GM12878 (cell line): Measurements from ENCODE around the gene OVOL3. TPM values are rescaled to one million over a fixed set of nuclear protein-coding genes. Genes with fewer than 3 reads are reported as not detected.

ENCODE experiments used
- ATAC-seq: fragments of 200-7000 bp; cut with Tn5 transposase; 3 replicates; pipeline ENCODE4 v1.9.1; 2020; ENCODE audit warnings: mild to moderate bottlenecking, moderate library complexity
- BruUV-seq: library from RNA; stranded (reverse); fragments of 400-500 nt; replicated peaks from 2 replicates; lab custom pipeline; 2021; lab: Mats Ljungman, UMichigan
- CTCF ChIA-PET: fragments of 300-600 bp; sonication (Branson Sonifier 250); formaldehyde crosslinking; extraction: SDS; loops from one replicate; lab custom pipeline; 2021; ENCODE audit warnings: inconsistent platforms; lab: Yijun Ruan, JAX
- POLR2A ChIA-PET: fragments of 350-600 bp; formaldehyde crosslinking; extraction: SDS; loops from one replicate; lab custom pipeline; 2021; ENCODE audit warnings: inconsistent platforms; lab: Charles Lee
- RAD21 ChIA-PET: fragments of 300-600 bp; sonication (Branson Sonifier 250); formaldehyde crosslinking; loops from one replicate; lab custom pipeline; 2023; ENCODE audit warnings: antibody characterized with exemption; ENCODE audit not compliant: unreplicated experiment; lab: Charles Lee
- SMC1A ChIA-PET: fragments of 300-600 bp; sonication (Branson Sonifier 250); formaldehyde crosslinking; loops from one replicate; lab custom pipeline; 2023; ENCODE audit not compliant: unreplicated experiment, uncharacterized antibody; lab: Charles Lee
- DNase-seq: peaks from one replicate; pipeline ENCODE4 v3.0.0-alpha.2; 2011; ENCODE audit warnings: low read depth, low spot score
- FAIRE-seq: peaks from 3 replicates; lab custom pipeline; 2011; peaks lifted over from hg19 to GRCh38; lab: Jason Lieb, UNC
- H2AFZ ChIP-seq: 2 replicates; pipeline ENCODE4 v1.6.0; 2011; ENCODE audit warnings: low read depth, low read length, control low read depth; ENCODE audit not compliant: control insufficient read depth
- H3K27ac ChIP-seq: 2 replicates; pipeline ENCODE4 v1.5.1; 2011; ENCODE audit warnings: control low read depth; ENCODE audit not compliant: control insufficient read depth, insufficient read depth
- H3K27me3 ChIP-seq, 2 experiments: replicated peaks in 1 of 2; 2 replicates each; pipeline versions ENCODE4 v1.6.0 to v1.6.1; 2011; ENCODE audit warnings: low read length in 1 of 2; ENCODE audit not compliant: control insufficient read depth in 2 of 2, insufficient read depth in 2 of 2
- H3K36me3 ChIP-seq, 2 experiments: 2 replicates each; pipeline ENCODE4 v1.5.1; 2011; ENCODE audit warnings: low read length in 1 of 2; ENCODE audit not compliant: control insufficient read depth in 2 of 2, insufficient read depth in 2 of 2
- H3K4me1 ChIP-seq: 2 replicates; pipeline ENCODE4 v1.6.1; 2011; ENCODE audit warnings: mild to moderate bottlenecking, low read length, moderate library complexity, mixed read lengths; ENCODE audit not compliant: control insufficient read depth, insufficient read depth
- H3K4me2 ChIP-seq: 2 replicates; pipeline ENCODE4 v1.6.0; 2011; ENCODE audit warnings: control low read depth; ENCODE audit not compliant: control insufficient read depth, insufficient read depth
- H3K4me3 ChIP-seq: fragments of 200-600 bp; sonication (generic); 2 replicates; pipeline ENCODE4 v1.5.1; 2016
- H3K79me2 ChIP-seq: 2 replicates; pipeline ENCODE4 v1.6.0; 2011; ENCODE audit warnings: low read length; ENCODE audit not compliant: control insufficient read depth, insufficient read depth
- H3K9ac ChIP-seq: 2 replicates; pipeline ENCODE4 v1.8.0; 2011; ENCODE audit warnings: low read length, control low read depth, mixed read lengths; ENCODE audit not compliant: control insufficient read depth, insufficient read depth
- H3K9me3 ChIP-seq: replicated peaks from 3 replicates; pipeline ENCODE4 v1.5.1; 2011; ENCODE audit warnings: mild to moderate bottlenecking, low read length; ENCODE audit not compliant: control insufficient read depth, insufficient read depth
- H4K20me1 ChIP-seq: 2 replicates; pipeline ENCODE4 v1.6.0; 2011; ENCODE audit not compliant: control insufficient read depth, insufficient read depth
- KDM1A ChIP-seq: fragments of 200-600 bp; sonication (generic); IDR thresholded peaks from 2 replicates; pipeline ENCODE4 v1.6.1; 2016; ENCODE audit warnings: borderline replicate concordance
- MTA3 ChIP-seq: IDR thresholded peaks from 2 replicates; pipeline ENCODE4 v1.6.1; 2012; ENCODE audit warnings: low read length, inconsistent platforms, borderline replicate concordance
- MXI1 ChIP-seq: fragments of 150-350 bp; IDR thresholded peaks from 2 replicates; pipeline ENCODE4 v1.6.1; 2011; ENCODE audit warnings: low read depth, mild to moderate bottlenecking, inconsistent platforms, low read length, improper control_type of control experiment
- SIN3A ChIP-seq: IDR thresholded peaks from 2 replicates; pipeline ENCODE4 v1.6.1; 2012; ENCODE audit warnings: low read depth, low read length, improper control_type of control experiment
- SMAD5 ChIP-seq: IDR thresholded peaks from 2 replicates; pipeline ENCODE4 v1.6.1; 2016; ENCODE audit warnings: antibody characterized with exemption, low read depth
- SRF ChIP-seq, 2 experiments: IDR thresholded peaks; 2 replicates each; pipeline ENCODE4 v1.6.1; 2011; ENCODE audit warnings: low read depth in 2 of 2, low read length in 2 of 2, mild to moderate bottlenecking in 1 of 2, moderate library complexity in 1 of 2
- TAF1 ChIP-seq: IDR thresholded peaks from 2 replicates; pipeline ENCODE4 v1.6.1; 2011; ENCODE audit warnings: mild to moderate bottlenecking, low read depth, low read length, borderline replicate concordance
- ZNF207 ChIP-seq: fragments of 450-650 bp; IDR thresholded peaks from 2 replicates; pipeline ENCODE4 v1.6.1; 2014; ENCODE audit warnings: antibody characterized with exemption, mild to moderate bottlenecking, borderline replicate concordance
- WGBS: methylation state at CpG from one replicate; pipeline ENCODE4 v1.1.6; 2016; ENCODE audit warnings: low lambda C conversion rate; ENCODE audit not compliant: insufficient replicate concordance, insufficient coverage; ENCODE audit errors: missing lambda C conversion rate; 5-methylcytosine and 5-hydroxymethylcytosine counted together
- in situ Hi-C: fragments of 300-500 bp; cut with MboI; formaldehyde crosslinking; loops from 9 replicates; pipeline ENCODE4 v1.14.3; 2018; ENCODE audit warnings: mixed read lengths
- intact Hi-C: fragments of 100-400 bp; cut with micrococcal nuclease; formaldehyde crosslinking; loops from one replicate; pipeline ENCODE4 v1.14.2; 2022; ENCODE audit not compliant: unreplicated experiment
- polyA plus RNA-seq, 11 experiments: library from polyadenylated mRNA; depleted of rRNA in 4 of 11; unstranded in 6 of 11; stranded (reverse) in 5 of 11; fragments of >200 nt; fragmentation: Nextera tagmentation in 4 of 11; fragmentation: Illumina TruSeq in 1 of 11; extraction: Ambion mirVana in 4 of 11; extraction: Trizol in 1 of 11; gene quantifications; 1 replicate in 1 of 11; 2 replicates in 10 of 11; pipeline versions ENCODE4 v1.2.1 to v1.2.3, GENCODE V29; 2011 to 2016; ENCODE audit warnings: inconsistent platforms in 2 of 11, missing spikeins in 2 of 11, low read depth in 1 of 11
- total RNA-seq, 4 experiments: library from RNA; depleted of rRNA in 3 of 4; stranded (reverse); fragments of >200 nt in 3 of 4; fragmentation: Illumina TruSeq in 1 of 4; extraction: Trizol in 1 of 4; gene quantifications; 2 replicates each; pipeline versions ENCODE4 v1.2.1 to v1.2.3, GENCODE V29; 2013 to 2021
- TF ChIP-seq, protein P1 (sequence below): IDR thresholded peaks from 2 replicates; pipeline ENCODE4 v1.6.1; 2012; ENCODE audit warnings: low read depth, low read length, improper control_type of control experiment
- TF ChIP-seq, protein P2 (sequence below): fragments of 450-650 bp; IDR thresholded peaks from 2 replicates; pipeline ENCODE4 v1.6.1; 2016; ENCODE audit warnings: mild to moderate bottlenecking, moderate library complexity, borderline replicate concordance
- TF ChIP-seq, protein P3 (sequence below): fragments of 450-650 bp; IDR thresholded peaks from 2 replicates; pipeline ENCODE4 v1.6.1; 2017; ENCODE audit warnings: mild to moderate bottlenecking, low read depth, inconsistent platforms; ENCODE audit not compliant: poor library complexity, severe bottlenecking
- TF ChIP-seq, protein P4 (sequence below): IDR thresholded peaks from 2 replicates; pipeline ENCODE4 v1.6.1; 2011; ENCODE audit warnings: low read depth, low read length, improper control_type of control experiment, borderline replicate concordance

Gene OVOL3
- total and polyA plus RNA-seq, 10 of the 15 experiments (the other 5 are each of a cell fraction or from before 2014, with no cell fraction given): 0.43 TPM; not detected in 9

DNA sequence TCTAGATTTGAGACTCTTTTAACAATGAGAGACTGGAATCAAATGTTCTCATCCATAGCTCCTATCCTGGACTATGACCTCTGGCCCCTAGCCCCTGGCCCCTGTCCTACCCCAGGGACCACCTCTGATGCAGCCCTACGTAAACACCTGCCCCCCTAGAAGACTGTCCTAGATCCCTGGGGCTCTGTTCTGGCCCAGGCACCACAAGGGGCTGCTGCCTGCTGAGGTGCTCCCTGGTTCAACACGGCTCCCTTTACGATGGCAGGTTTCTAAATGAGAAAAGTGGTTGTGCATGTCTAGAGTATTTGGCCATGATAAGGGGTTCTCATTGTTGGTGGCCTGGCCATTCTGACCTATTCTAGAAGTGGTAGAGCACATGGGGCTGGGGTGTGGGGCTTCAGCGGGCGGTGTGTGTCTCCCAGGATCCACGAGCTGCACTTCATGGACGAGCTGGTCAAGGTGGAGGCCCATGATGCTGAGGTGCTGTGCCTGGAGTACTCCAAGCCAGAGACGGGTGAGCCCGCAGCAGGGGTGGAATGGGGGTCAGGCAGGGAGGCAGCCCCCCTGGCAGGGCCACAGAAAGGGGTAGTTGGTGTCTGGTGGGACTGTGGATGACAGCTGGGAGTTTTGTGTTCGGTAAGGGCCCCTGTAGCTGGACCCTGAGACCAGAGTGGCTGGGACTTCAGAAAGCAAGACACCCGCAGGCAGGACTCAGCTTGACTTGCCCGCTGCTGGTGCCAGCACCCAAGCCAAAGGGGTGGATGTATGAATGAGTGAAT is 26.5 kb upstream of the OVOL3 start:
- H3K4me3 ChIP-seq: no peak overlapping the region
- FAIRE-seq (no peak), DNase-seq (no peak), ATAC-seq (no peak)
- H3K9ac ChIP-seq: no peak overlapping the region
- ChIA-PET SMC1A (no interaction called here), POLR2A (no interaction called here), RAD21 (no interaction called here), CTCF (no interaction called here)
- H3K27me3 ChIP-seq: no peaks in the 10 kb centered on the region
- no TSS peak for BruUV-seq
- H2AFZ ChIP-seq: no peak overlapping the region
- TF ChIP-seq MXI1: no peak
- no peak for TF ChIP-seq TAF1
- TF ChIP-seq, protein P1, sequence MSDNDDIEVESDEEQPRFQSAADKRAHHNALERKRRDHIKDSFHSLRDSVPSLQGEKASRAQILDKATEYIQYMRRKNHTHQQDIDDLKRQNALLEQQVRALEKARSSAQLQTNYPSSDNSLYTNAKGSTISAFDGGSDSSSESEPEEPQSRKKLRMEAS: no peak
- TF ChIP-seq, protein P2, sequence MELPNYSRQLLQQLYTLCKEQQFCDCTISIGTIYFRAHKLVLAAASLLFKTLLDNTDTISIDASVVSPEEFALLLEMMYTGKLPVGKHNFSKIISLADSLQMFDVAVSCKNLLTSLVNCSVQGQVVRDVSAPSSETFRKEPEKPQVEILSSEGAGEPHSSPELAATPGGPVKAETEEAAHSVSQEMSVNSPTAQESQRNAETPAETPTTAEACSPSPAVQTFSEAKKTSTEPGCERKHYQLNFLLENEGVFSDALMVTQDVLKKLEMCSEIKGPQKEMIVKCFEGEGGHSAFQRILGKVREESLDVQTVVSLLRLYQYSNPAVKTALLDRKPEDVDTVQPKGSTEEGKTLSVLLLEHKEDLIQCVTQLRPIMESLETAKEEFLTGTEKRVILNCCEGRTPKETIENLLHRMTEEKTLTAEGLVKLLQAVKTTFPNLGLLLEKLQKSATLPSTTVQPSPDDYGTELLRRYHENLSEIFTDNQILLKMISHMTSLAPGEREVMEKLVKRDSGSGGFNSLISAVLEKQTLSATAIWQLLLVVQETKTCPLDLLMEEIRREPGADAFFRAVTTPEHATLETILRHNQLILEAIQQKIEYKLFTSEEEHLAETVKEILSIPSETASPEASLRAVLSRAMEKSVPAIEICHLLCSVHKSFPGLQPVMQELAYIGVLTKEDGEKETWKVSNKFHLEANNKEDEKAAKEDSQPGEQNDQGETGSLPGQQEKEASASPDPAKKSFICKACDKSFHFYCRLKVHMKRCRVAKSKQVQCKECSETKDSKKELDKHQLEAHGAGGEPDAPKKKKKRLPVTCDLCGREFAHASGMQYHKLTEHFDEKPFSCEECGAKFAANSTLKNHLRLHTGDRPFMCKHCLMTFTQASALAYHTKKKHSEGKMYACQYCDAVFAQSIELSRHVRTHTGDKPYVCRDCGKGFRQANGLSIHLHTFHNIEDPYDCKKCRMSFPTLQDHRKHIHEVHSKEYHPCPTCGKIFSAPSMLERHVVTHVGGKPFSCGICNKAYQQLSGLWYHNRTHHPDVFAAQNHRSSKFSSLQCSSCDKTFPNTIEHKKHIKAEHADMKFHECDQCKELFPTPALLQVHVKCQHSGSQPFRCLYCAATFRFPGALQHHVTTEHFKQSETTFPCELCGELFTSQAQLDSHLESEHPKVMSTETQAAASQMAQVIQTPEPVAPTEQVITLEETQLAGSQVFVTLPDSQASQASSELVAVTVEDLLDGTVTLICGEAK: no peak
- no peak for TF ChIP-seq SRF (IDR thresholded peaks at IDR 0.05; ENCODE audit: low read depth in 2 of 2, low read length in 2 of 2)
- no peak for TF ChIP-seq ZNF207
- no peak for TF ChIP-seq SMAD5
- TF ChIP-seq SIN3A: no peak
- TF ChIP-seq, protein P3, sequence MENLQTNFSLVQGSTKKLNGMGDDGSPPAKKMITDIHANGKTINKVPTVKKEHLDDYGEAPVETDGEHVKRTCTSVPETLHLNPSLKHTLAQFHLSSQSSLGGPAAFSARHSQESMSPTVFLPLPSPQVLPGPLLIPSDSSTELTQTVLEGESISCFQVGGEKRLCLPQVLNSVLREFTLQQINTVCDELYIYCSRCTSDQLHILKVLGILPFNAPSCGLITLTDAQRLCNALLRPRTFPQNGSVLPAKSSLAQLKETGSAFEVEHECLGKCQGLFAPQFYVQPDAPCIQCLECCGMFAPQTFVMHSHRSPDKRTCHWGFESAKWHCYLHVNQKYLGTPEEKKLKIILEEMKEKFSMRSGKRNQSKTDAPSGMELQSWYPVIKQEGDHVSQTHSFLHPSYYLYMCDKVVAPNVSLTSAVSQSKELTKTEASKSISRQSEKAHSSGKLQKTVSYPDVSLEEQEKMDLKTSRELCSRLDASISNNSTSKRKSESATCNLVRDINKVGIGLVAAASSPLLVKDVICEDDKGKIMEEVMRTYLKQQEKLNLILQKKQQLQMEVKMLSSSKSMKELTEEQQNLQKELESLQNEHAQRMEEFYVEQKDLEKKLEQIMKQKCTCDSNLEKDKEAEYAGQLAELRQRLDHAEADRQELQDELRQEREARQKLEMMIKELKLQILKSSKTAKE: no peak
- TF ChIP-seq, protein P4, sequence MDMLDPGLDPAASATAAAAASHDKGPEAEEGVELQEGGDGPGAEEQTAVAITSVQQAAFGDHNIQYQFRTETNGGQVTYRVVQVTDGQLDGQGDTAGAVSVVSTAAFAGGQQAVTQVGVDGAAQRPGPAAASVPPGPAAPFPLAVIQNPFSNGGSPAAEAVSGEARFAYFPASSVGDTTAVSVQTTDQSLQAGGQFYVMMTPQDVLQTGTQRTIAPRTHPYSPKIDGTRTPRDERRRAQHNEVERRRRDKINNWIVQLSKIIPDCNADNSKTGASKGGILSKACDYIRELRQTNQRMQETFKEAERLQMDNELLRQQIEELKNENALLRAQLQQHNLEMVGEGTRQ: no peak
- no peak for TF ChIP-seq KDM1A
- TF ChIP-seq MTA3: no peak
- intact Hi-C loops (no loop called here), in situ Hi-C loops (no loop called here)
- no peak overlapping the region for H3K27ac ChIP-seq
- no peaks in the 10 kb centered on the region for H4K20me1 ChIP-seq
- H3K4me2 ChIP-seq: no peak overlapping the region
- no peaks in the 10 kb centered on the region for H3K9me3 ChIP-seq
- WGBS: 85% methylated on average over 12 of the region's 12 CpGs
- H3K36me3 ChIP-seq: peaks cover 25 to 36% of the 10 kb centered on the region in 2 experiments; a peak in 3 of 4 replicates
- no peaks in the 10 kb centered on the region for H3K79me2 ChIP-seq
- no peaks in the 10 kb centered on the region for H3K4me1 ChIP-seq
